GM23338 (cell line): ENCODE results near the gene NXPH3. TPM values are rescaled to one million over a fixed set of nuclear protein-coding genes. Genes with fewer than 3 reads are reported as not detected.

ENCODE experiments used
- ATAC-seq: fragments of 200-7000 bp; cut with Tn5 transposase; 3 replicates; pipeline ENCODE4 v1.9.1; 2020
- DNase-seq: peaks from one replicate; pipeline ENCODE4 v3.0.0-alpha.2; 2015; ENCODE audit warnings: low spot score
- H2AFZ ChIP-seq: fragments of 200-600 bp; sonication (generic); 2 replicates; pipeline ENCODE4 v1.8.0; 2016; ENCODE audit warnings: antibody characterized with exemption, mild to moderate bottlenecking, moderate library complexity
- H3F3A ChIP-seq: fragments of 200-600 bp; sonication (generic); replicated peaks from 2 replicates; pipeline ENCODE4 v1.8.0; 2017; ENCODE audit warnings: antibody characterized with exemption, mixed run types, low read depth
- H3K27ac ChIP-seq: fragments of 200-600 bp; sonication (generic); 2 replicates; pipeline ENCODE4 v1.6.1; 2016; ENCODE audit warnings: low read depth
- H3K27me3 ChIP-seq: fragments of 200-600 bp; sonication (generic); 2 replicates; pipeline ENCODE4 v1.8.0; 2016; ENCODE audit warnings: mild to moderate bottlenecking, mixed run types, moderate library complexity; ENCODE audit not compliant: insufficient read depth
- H3K36me3 ChIP-seq: fragments of 200-600 bp; sonication (generic); 2 replicates; pipeline ENCODE4 v1.8.0; 2016; ENCODE audit warnings: mild to moderate bottlenecking; ENCODE audit not compliant: insufficient read depth
- H3K4me1 ChIP-seq: fragments of 200-600 bp; sonication (generic); 2 replicates; pipeline ENCODE4 v1.8.0; 2016; ENCODE audit warnings: mild to moderate bottlenecking, moderate library complexity; ENCODE audit not compliant: insufficient read depth
- H3K4me2 ChIP-seq: fragments of 200-600 bp; sonication (generic); 2 replicates; pipeline ENCODE4 v1.7.1; 2017; ENCODE audit warnings: mixed run types
- H3K4me3 ChIP-seq: fragments of 200-600 bp; sonication (generic); 2 replicates; pipeline ENCODE4 v1.6.1; 2016; ENCODE audit warnings: mixed run types
- H3K79me2 ChIP-seq: fragments of 200-600 bp; sonication (generic); replicated peaks from 2 replicates; pipeline ENCODE4 v1.8.0; 2017; ENCODE audit warnings: mild to moderate bottlenecking; ENCODE audit not compliant: insufficient read depth
- H3K9me2 ChIP-seq: fragments of 200-600 bp; sonication (generic); 2 replicates; pipeline ENCODE4 v1.8.0; 2017; ENCODE audit not compliant: insufficient read depth
- H4K20me1 ChIP-seq: fragments of 200-600 bp; sonication (generic); replicated peaks from 2 replicates; pipeline ENCODE4 v1.8.0; 2017; ENCODE audit warnings: mild to moderate bottlenecking; ENCODE audit not compliant: insufficient read depth
- H3K27ac Mint-ChIP-seq: 2 replicates; pipeline ENCODE4 v1.8.0; 2020; ENCODE audit warnings: inconsistent platforms, mild to moderate bottlenecking, moderate library complexity, mixed read lengths
- H3K27me3 Mint-ChIP-seq: 3 replicates; pipeline ENCODE4 v1.8.0; 2022; ENCODE audit warnings: low read depth, mild to moderate bottlenecking, moderate library complexity, mixed read lengths, inconsistent platforms; ENCODE audit not compliant: insufficient read depth, poor library complexity
- H3K36me3 Mint-ChIP-seq: 3 replicates; pipeline ENCODE4 v1.8.0; 2021; ENCODE audit warnings: low read depth, mild to moderate bottlenecking, inconsistent platforms, moderate library complexity, mixed read lengths
- H3K4me1 Mint-ChIP-seq: 3 replicates; pipeline ENCODE4 v1.8.0; 2020; ENCODE audit warnings: mild to moderate bottlenecking, inconsistent platforms, mixed read lengths
- H3K4me3 Mint-ChIP-seq: 3 replicates; pipeline ENCODE4 v1.8.0; 2021; ENCODE audit warnings: moderate library complexity, mild to moderate bottlenecking, inconsistent platforms, mixed read lengths
- H3K9me3 Mint-ChIP-seq: 3 replicates; pipeline ENCODE4 v1.8.0; 2020; ENCODE audit warnings: moderate library complexity, mild to moderate bottlenecking, inconsistent platforms, mixed read lengths
- CREB1 ChIP-seq: fragments of 250-450 bp; sonication (Bioruptor Pico); IDR thresholded peaks from 2 replicates; pipeline ENCODE4 v1.5.0; 2020; ENCODE audit warnings: low read depth, mild to moderate bottlenecking, moderate library complexity
- CTCF ChIP-seq, 2 experiments: fragments of 200-600 bp in 1 of 2; sonication (generic) in 1 of 2; conservative IDR thresholded peaks; 2 replicates each; pipeline versions ENCODE4 v1.5.1 to v1.6.1; 2016 to 2017; ENCODE audit warnings: antibody characterized with exemption in 2 of 2, low read depth in 2 of 2, mild to moderate bottlenecking in 2 of 2, moderate library complexity in 1 of 2
- ETS1 ChIP-seq: IDR thresholded peaks from 2 replicates; pipeline ENCODE4 v1.6.1; 2016; ENCODE audit warnings: antibody characterized with exemption
- EZH2 ChIP-seq: fragments of 200-600 bp; sonication (generic); IDR thresholded peaks from one replicate; pipeline ENCODE4 v1.8.0; 2017; ENCODE audit warnings: antibody characterized with exemption, mild to moderate bottlenecking, low read depth; ENCODE audit not compliant: unreplicated experiment
- EZH2phosphoT487 ChIP-seq: fragments of 200-600 bp; sonication (generic); IDR thresholded peaks from one replicate; pipeline ENCODE4 v1.8.1; 2018; ENCODE audit warnings: antibody characterized with exemption; ENCODE audit not compliant: unreplicated experiment
- JUNB ChIP-seq: IDR thresholded peaks from one replicate; pipeline ENCODE4 v1.6.1; 2016; ENCODE audit warnings: antibody characterized with exemption; ENCODE audit not compliant: unreplicated experiment
- NANOG ChIP-seq: IDR thresholded peaks from 2 replicates; pipeline ENCODE4 v1.6.1; 2016; ENCODE audit warnings: antibody characterized with exemption, borderline replicate concordance
- POLR2AphosphoS5 ChIP-seq: IDR thresholded peaks from 2 replicates; pipeline ENCODE4 v1.6.1; 2016; ENCODE audit warnings: antibody characterized with exemption, low read depth
- REST ChIP-seq: IDR thresholded peaks from one replicate; pipeline ENCODE4 v1.6.1; 2018; ENCODE audit warnings: antibody characterized with exemption; ENCODE audit not compliant: unreplicated experiment
- STAT1 ChIP-seq: IDR thresholded peaks from one replicate; pipeline ENCODE4 v1.6.1; 2016; ENCODE audit warnings: antibody characterized with exemption; ENCODE audit not compliant: unreplicated experiment
- ZNF114 ChIP-seq: fragments of 250-450 bp; sonication (Bioruptor Pico); IDR thresholded peaks from 2 replicates; pipeline ENCODE4 v1.5.0; 2020; ENCODE audit warnings: mild to moderate bottlenecking, moderate library complexity
- ZNF331 ChIP-seq: fragments of 250-450 bp; sonication (Bioruptor Pico); IDR thresholded peaks from 2 replicates; pipeline ENCODE4 v1.5.0; 2020; ENCODE audit warnings: low read depth, mild to moderate bottlenecking, moderate library complexity
- ZNF462 ChIP-seq: fragments of 250-450 bp; sonication (Bioruptor Pico); IDR thresholded peaks from 2 replicates; pipeline ENCODE4 v1.5.0; 2020; ENCODE audit warnings: mild to moderate bottlenecking, moderate library complexity
- polyA plus RNA-seq: library from polyadenylated mRNA; unstranded; fragments of >200 nt; fragmentation: Nextera tagmentation; extraction: Ambion mirVana; gene quantifications from 2 replicates; pipeline ENCODE4 v1.2.1, GENCODE V29; 2016
- total RNA-seq: library from RNA; depleted of rRNA; stranded (reverse); fragments of >200 nt; shearing (Covaris generic); gene quantifications from 2 replicates; pipeline ENCODE4 v1.2.3, GENCODE V29; 2014

The NXPH3 gene
- total and polyA plus RNA-seq, 2 experiments from 2014 or later: 0.23 to 2.7 TPM

- Histone ChIP-seq H3F3A (no peaks in the 10 kb centered on the region), H3K9me2 (no peaks in the 10 kb centered on the region), H3K4me1 (no peaks in the 10 kb centered on the region), H3K27ac (no peak overlapping the region), H3K36me3 (no peaks in the 10 kb centered on the region), H2AFZ (no peak overlapping the region), H4K20me1 (no peaks in the 10 kb centered on the region; the same call in 1 of the 2 replicates), H3K4me3 (no peak overlapping the region), H3K79me2 (no peaks in the 10 kb centered on the region), H3K27me3 (no peaks in the 10 kb centered on the region), H3K4me2 (no peak overlapping the region)
- ATAC-seq (no peak), DNase-seq (no peak)
- Mint-ChIP-seq H3K4me1 (peaks cover 4% of the 10 kb centered on the region; the same call in 2 of the 3 replicates), H3K9me3 (no peaks in the 10 kb centered on the region; the same call in 2 of the 3 replicates), H3K4me3 (no peak overlapping the region), H3K36me3 (peaks cover 14% of the 10 kb centered on the region; the same call in 2 of the 3 replicates), H3K27me3 (peaks cover 2% of the 10 kb centered on the region), H3K27ac (no peak overlapping the region)
- TF ChIP-seq STAT1 (no peak), EZH2phosphoT487 (no peak), ETS1 (no peak), NANOG (no peak), ZNF331 (CRISPR knock-in tag) (no peak), CTCF (conservative IDR thresholded peaks at IDR 0.05; ENCODE audit: low read depth in 2 of 2) (no peak), POLR2AphosphoS5 (no peak), JUNB (no peak), ZNF462 (CRISPR knock-in tag) (no peak), CREB1 (no peak), REST (no peak), EZH2 (no peak), ZNF114 (CRISPR knock-in tag) (no peak)
Measured at GRCh38 chr17:49597436-49597835, 21.8 kb downstream of the NXPH3 start.
